Heart right ventricle (tissue), 16 donors: ENCODE results near the gene RAC2. TPM values are rescaled to one million over a fixed set of nuclear protein-coding genes. Genes with fewer than 3 reads are reported as not detected.
A peak's percentile ranks its signal among the peaks of the same experiment; 100 is the strongest.

ENCODE experiments used
- ATAC-seq, 8 donors: fragments of 200-7000 bp; cut with Tn5 transposase; one replicate each; pipeline ENCODE4 v1.9.1; 2020; ENCODE audit warnings: mild to moderate bottlenecking in 8 of 8, moderate library complexity in 8 of 8, moderate number of reproducible peaks in 1 of 8
- DNase-seq, 2 donors: peaks; one replicate each; pipeline ENCODE4 v3.0.0-alpha.2; 2020
- H3K27ac ChIP-seq, 10 donors: fragments of 200-600 bp; sonication (generic) in 2 of 10; one replicate each; pipeline versions ENCODE4 v1.5.0 to v1.8.0; 2020 to 2022; ENCODE audit warnings: mild to moderate bottlenecking in 3 of 10
- H3K27me3 ChIP-seq, 7 donors: fragments of 200-600 bp; one replicate each; pipeline ENCODE4 v1.8.0; 2021 to 2022; ENCODE audit warnings: mild to moderate bottlenecking in 2 of 7
- H3K36me3 ChIP-seq, 9 donors: fragments of 200-600 bp; sonication (generic) in 1 of 9; one replicate each; pipeline versions ENCODE4 v1.5.0 to v1.8.0; 2020 to 2022; ENCODE audit warnings: mild to moderate bottlenecking in 2 of 9
- H3K4me1 ChIP-seq, 9 donors: fragments of 200-600 bp; sonication (generic) in 1 of 9; one replicate each; pipeline versions ENCODE4 v1.5.0 to v1.8.0; 2020 to 2022; ENCODE audit warnings: mild to moderate bottlenecking in 4 of 9
- H3K4me3 ChIP-seq, 10 donors: fragments of 200-600 bp; sonication (generic) in 2 of 10; one replicate each; pipeline versions ENCODE4 v1.5.0 to v1.8.0; 2020 to 2022; ENCODE audit warnings: mild to moderate bottlenecking in 7 of 10, moderate library complexity in 2 of 10
- H3K9me3 ChIP-seq, 11 donors: fragments of 200-600 bp in 10 of 11; sonication (generic) in 2 of 11; one replicate each; pipeline versions ENCODE4 v1.5.0 to v1.8.0; 2013 to 2022; ENCODE audit warnings: mild to moderate bottlenecking in 2 of 11, control low read depth in 1 of 11, moderate library complexity in 1 of 11
- CTCF ChIP-seq, 9 donors: fragments of 200-600 bp; sonication (generic) in 2 of 9; IDR thresholded peaks; one replicate each; pipeline versions ENCODE4 v1.5.0 to v1.8.0; 2021 to 2022; ENCODE audit warnings: antibody characterized with exemption in 9 of 9, mild to moderate bottlenecking in 5 of 9, moderate library complexity in 1 of 9
- WGBS, 2 donors: extraction: QIAGEN DNeasy Blood & Tissue Kit; methylation state at CpG; one replicate each; pipeline ENCODE4 v1.1.7; 2013; ENCODE audit warnings: inconsistent platforms in 1 of 2; 5-methylcytosine and 5-hydroxymethylcytosine counted together
- intact Hi-C, 10 donors: fragments of 100-400 bp; cut with DNase I; formaldehyde crosslinking; loops; one replicate each; pipeline versions ENCODE4 v1.11.1 to v1.14.2; 2022
- polyA plus RNA-seq, 2 donors: library from polyadenylated mRNA; stranded (reverse); fragments of 200-250 nt; gene quantifications; one replicate each; pipeline ENCODE4 v1.2.3, GENCODE V29; 2013
- total RNA-seq, 10 donors: library from RNA; stranded (reverse); fragmentation: NEBNext Ultra II Directional in 3 of 10; extraction: Animal tissue kit (Norgen Biotek cat#: 25700) in 3 of 10; gene quantifications; one replicate each; pipeline versions ENCODE4 v1.2.1 to v1.2.4, GENCODE V29; 2021 to 2023
- donor health status: Arrhythmogenic right ventricular cardiomyopathy.
- donor health status: ischemic (EF 13 %, LVEDD 7.1; RV severe dilation, severe dysfunction).
- donor health status: healthy with polysubstance abuse.
- donor health status: DM: no; HTN: yes; CAD: no.
- donor health status: DM: no; HTN: no; CAD: no.
- donor health status: ischemic (EF 25% LVEDD 6.9; RV normal size, moderate dysfunction).
- donor health status: ischemic (EF 25% LVEDD 5.7; RV mildly dilated, moderate dysfunction).
- donor health status: healthy.
- donor health status: DM: yes; HTN: yes; CAD: no.
- donor health status: Ischemic cardiomyopathy.
- donor health status: ischemic (EF 35%, LVEDD 5.7; RV mildly dilated, moderate dysfunction).
- donor health status: nonischemic (EF 11% LVEDD 7.7; RV severe dilation, severe dysfunction).
- donor health status: DM: yes; HTN: yes; CAD: no.
- donor health status: PGD.
- donor health status: ischemic (EF 29% LVEDD 5.4; RV normal size, mild dysfunction).
- donor health status: nonischemic (EF 23%, LVEDD 6.1; RV moderate dilation, normal function).

The RAC2 gene
- total and polyA plus RNA-seq, 12 donors: 1.1 to 37.1 (median 3.5) TPM

- no peak overlapping the region for H3K27ac ChIP-seq
- H3K36me3 ChIP-seq: peaks cover 0 to 44% (median 0%) of the 10 kb centered on the region in 9 donors
- no peak for TF ChIP-seq CTCF (IDR thresholded peaks at IDR 0.05)
- H3K4me1 ChIP-seq: peaks cover 0 to 69% (median 0%) of the 10 kb centered on the region in 9 donors
- intact Hi-C loops: no loop called here
- ATAC-seq (no peak), DNase-seq (no peak)
- WGBS, 2 donors: 83 to 93% methylated on average over 14 of the region's 14 CpGs
- no peak overlapping the region for H3K4me3 ChIP-seq
- peaks cover 0 to 5% (median 0%) of the 10 kb centered on the region in 11 donors for H3K9me3 ChIP-seq
- peaks cover 0 to 31% (median 12%) of the 10 kb centered on the region in 7 donors for H3K27me3 ChIP-seq
These were observed 17.6 kb downstream of the RAC2 start for GRCh38 chr22:37226514-37226913.

- ATAC-seq (no peak), DNase-seq (no peak)
- peaks cover 0 to 40% (median 0%) of the 10 kb centered on the region in 9 donors for H3K36me3 ChIP-seq
- TF ChIP-seq CTCF (IDR thresholded peaks at IDR 0.05): no peak
- intact Hi-C loops: no loop called here
- WGBS, 2 donors: 88 to 95% methylated on average over 4 of the region's 4 CpGs
- peaks cover 0 to 69% (median 0%) of the 10 kb centered on the region in 9 donors for H3K4me1 ChIP-seq
- H3K27ac ChIP-seq: no peak overlapping the region
- H3K4me3 ChIP-seq: no peak overlapping the region
- H3K27me3 ChIP-seq: peaks cover 0 to 27% (median 9%) of the 10 kb centered on the region in 7 donors
- H3K9me3 ChIP-seq: peaks cover 0 to 5% (median 0%) of the 10 kb centered on the region in 11 donors
These were observed 18.0 kb downstream of the RAC2 start for GRCh38 chr22:37226087-37226486.

GRCh38 chr22:37225481-37225880 lies 18.6 kb downstream of the RAC2 start:
- peaks cover 0 to 5% (median 0%) of the 10 kb centered on the region in 11 donors for H3K9me3 ChIP-seq
- intact Hi-C loops: no loop called here
- H3K4me1 ChIP-seq: peaks cover 0 to 68% (median 0%) of the 10 kb centered on the region in 9 donors
- no peak for DNase-seq
- H3K4me3 ChIP-seq: no peak overlapping the region
- TF ChIP-seq CTCF (IDR thresholded peaks at IDR 0.05): no peak
- peaks cover 0 to 21% (median 3%) of the 10 kb centered on the region in 7 donors for H3K27me3 ChIP-seq
- H3K27ac ChIP-seq: peak overlapping the region in 1 of 10 donors; percentile 5
- ATAC-seq: no peak
- WGBS, 2 donors: 67 to 69% methylated on average over 8 of the region's 8 CpGs
- peaks cover 0 to 35% (median 0%) of the 10 kb centered on the region in 9 donors for H3K36me3 ChIP-seq

GRCh38 chr22:37224757-37225420 lies 19.2 kb downstream of the RAC2 start:
- peaks cover 0 to 5% (median 0%) of the 10 kb centered on the region in 11 donors for H3K9me3 ChIP-seq
- peaks cover 0 to 68% (median 0%) of the 10 kb centered on the region in 9 donors for H3K4me1 ChIP-seq
- intact Hi-C loops: no loop called here
- peaks cover 0 to 35% (median 0%) of the 10 kb centered on the region in 9 donors for H3K36me3 ChIP-seq
- H3K4me3 ChIP-seq: no peak overlapping the region
- no peak for TF ChIP-seq CTCF (IDR thresholded peaks at IDR 0.05)
- H3K27me3 ChIP-seq: peaks cover 0 to 24% (median 6%) of the 10 kb centered on the region in 7 donors
- DNase-seq: no peak
- ATAC-seq: no peak
- peak overlapping the region in 1 of 10 donors; percentile 75 for H3K27ac ChIP-seq
- 57 to 63% methylated on average over 8 of the region's 8 CpGs for WGBS, 2 donors
